Naive thymus-derived CD4-positive, alpha-beta T cell (primary cell): ENCODE data around the gene TAS2R39. TPM values are rescaled to one million over a fixed set of nuclear protein-coding genes. Genes with fewer than 3 reads are reported as not detected.
A peak's percentile ranks its signal among the peaks of the same experiment; 100 is the strongest.

Source experiments
- ATAC-seq: fragments of 150-1000 bp; cut with Tn5 transposase; 2 replicates; pipeline ENCODE4 v1.10.0; 2021; ENCODE audit warnings: mild to moderate bottlenecking, moderate library complexity
- CTCF ChIA-PET: fragments of 350-600 bp; sonication (Branson Sonifier 250); formaldehyde crosslinking; loops from one replicate; lab custom pipeline; 2021; ENCODE audit warnings: antibody characterized with exemption; lab: Charles Lee
- POLR2A ChIA-PET: fragments of 350-600 bp; sonication (Branson Sonifier 250); formaldehyde crosslinking; loops from one replicate; lab custom pipeline; 2021; ENCODE audit warnings: antibody characterized with exemption, inconsistent platforms; lab: Charles Lee
- DNase-seq, 9 donors: peaks; one replicate each; pipeline versions ENCODE4 v3.0.0 to v3.0.0-alpha.2; 2020 to 2022; ENCODE audit warnings: mixed read lengths in 1 of 9
- H3K27ac ChIP-seq: one replicate; pipeline ENCODE4 v1.7.0; 2013; ENCODE audit warnings: mild to moderate bottlenecking, low read depth, low read length, moderate library complexity
- H3K27me3 ChIP-seq, 2 donors: one replicate each; pipeline ENCODE4 v1.7.0; 2013; ENCODE audit warnings: low read length in 2 of 2, mild to moderate bottlenecking in 2 of 2, moderate library complexity in 2 of 2; ENCODE audit not compliant: control insufficient read depth in 2 of 2, insufficient read depth in 2 of 2
- H3K36me3 ChIP-seq, 3 experiments: 1 replicate in 2 of 3; 2 replicates in 1 of 3; pipeline ENCODE4 v1.7.0; 2013; ENCODE audit warnings: low read length in 3 of 3, mild to moderate bottlenecking in 3 of 3, moderate library complexity in 1 of 3; ENCODE audit not compliant: insufficient read depth in 3 of 3, control insufficient read depth in 2 of 3
- H3K4me1 ChIP-seq, 2 donors: one replicate each; pipeline ENCODE4 v1.7.0; 2013; ENCODE audit warnings: low read length in 2 of 2, mild to moderate bottlenecking in 2 of 2, moderate library complexity in 1 of 2; ENCODE audit not compliant: control insufficient read depth in 2 of 2, insufficient read depth in 2 of 2
- H3K4me3 ChIP-seq: 2 replicates; pipeline ENCODE4 v1.7.0; 2013; ENCODE audit warnings: mild to moderate bottlenecking, low read length
- H3K9me3 ChIP-seq, 3 experiments: 1 replicate in 2 of 3; 2 replicates in 1 of 3; pipeline ENCODE4 v1.7.0; 2013; ENCODE audit warnings: low read length in 3 of 3; ENCODE audit not compliant: control insufficient read depth in 2 of 3
- H3K27ac Mint-ChIP-seq, 9 donors: one replicate each; pipeline ENCODE4 v1.8.0; 2020 to 2022; ENCODE audit warnings: mixed read lengths in 9 of 9, mild to moderate bottlenecking in 8 of 9, moderate library complexity in 5 of 9, inconsistent platforms in 2 of 9
- H3K27me3 Mint-ChIP-seq, 5 donors: one replicate each; pipeline ENCODE4 v1.8.0; 2021 to 2022; ENCODE audit warnings: mixed read lengths in 5 of 5, mild to moderate bottlenecking in 1 of 5
- H3K36me3 Mint-ChIP-seq, 5 donors: one replicate each; pipeline ENCODE4 v1.8.0; 2020 to 2022; ENCODE audit warnings: mixed read lengths in 5 of 5, mild to moderate bottlenecking in 3 of 5, inconsistent platforms in 1 of 5
- H3K4me1 Mint-ChIP-seq, 7 donors: one replicate each; pipeline ENCODE4 v1.8.0; 2020 to 2022; ENCODE audit warnings: mixed read lengths in 7 of 7, mild to moderate bottlenecking in 3 of 7, inconsistent platforms in 1 of 7
- H3K4me3 Mint-ChIP-seq, 10 donors: one replicate each; pipeline ENCODE4 v1.8.0; 2020 to 2022; ENCODE audit warnings: mild to moderate bottlenecking in 10 of 10, mixed read lengths in 10 of 10, moderate library complexity in 6 of 10, inconsistent platforms in 2 of 10
- H3K9me3 Mint-ChIP-seq, 11 donors: one replicate each; pipeline ENCODE4 v1.8.0; 2020 to 2022; ENCODE audit warnings: mixed read lengths in 11 of 11, mild to moderate bottlenecking in 4 of 11, inconsistent platforms in 1 of 11, moderate library complexity in 1 of 11
- intact Hi-C, 2 donors: fragments of 100-400 bp; cut with micrococcal nuclease; formaldehyde crosslinking; loops; one replicate each; pipeline ENCODE4 v1.15.1; 2023
- polyA plus RNA-seq, 2 donors: library from polyadenylated mRNA; unstranded; fragments of 300-500 nt; fragmentation: Illumina TruSeq; gene quantifications; one replicate each; pipeline ENCODE4 v1.2.3, GENCODE V29; 2021
- total RNA-seq, 6 experiments: library from RNA in 5 of 6; stranded (reverse) in 5 of 6; gene quantifications; 1 replicate in 5 of 6; 2 replicates in 1 of 6; pipeline ENCODE4 v1.2.3 and lab custom pipeline; 2021 to 2026

TAS2R39 gene
- total and polyA plus RNA-seq, 7 experiments from 2014 or later: not detected

- H3K4me3 Mint-ChIP-seq: no peak overlapping the region
- H3K9me3 Mint-ChIP-seq: no peaks in the 10 kb centered on the region
- no peaks in the 10 kb centered on the region for H3K36me3 ChIP-seq
- no peak overlapping the region for H3K4me3 ChIP-seq
- ATAC-seq (no peak), DNase-seq (no peak)
- H3K36me3 Mint-ChIP-seq: no peaks in the 10 kb centered on the region
- H3K27ac ChIP-seq: no peak overlapping the region
- H3K4me1 ChIP-seq: no peaks in the 10 kb centered on the region
- no peak overlapping the region for H3K27ac Mint-ChIP-seq
- ChIA-PET CTCF (interaction anchor here (0.6 to 2.0 kb wide), 6 partner anchors 9 to 213 kb away, joined by 3 to 8 read pairs (median 3); no protein-coding TSS in a partner anchor), POLR2A (interaction anchor here (0.6 kb wide), 1 partner anchor 87 kb away, joined by 3 read pairs; no protein-coding TSS in a partner anchor)
- H3K4me1 Mint-ChIP-seq: peaks cover 0 to 9% (median 0%) of the 10 kb centered on the region in 7 donors
- H3K9me3 ChIP-seq: no peaks in the 10 kb centered on the region
- H3K27me3 Mint-ChIP-seq: peaks cover 10 to 55% (median 20%) of the 10 kb centered on the region in 5 donors
- H3K27me3 ChIP-seq: no peaks in the 10 kb centered on the region
- intact Hi-C loops: no loop called here
Observed at GRCh38 chr7:143221286-143221685, 38.1 kb downstream of the TAS2R39 start.

DNA sequence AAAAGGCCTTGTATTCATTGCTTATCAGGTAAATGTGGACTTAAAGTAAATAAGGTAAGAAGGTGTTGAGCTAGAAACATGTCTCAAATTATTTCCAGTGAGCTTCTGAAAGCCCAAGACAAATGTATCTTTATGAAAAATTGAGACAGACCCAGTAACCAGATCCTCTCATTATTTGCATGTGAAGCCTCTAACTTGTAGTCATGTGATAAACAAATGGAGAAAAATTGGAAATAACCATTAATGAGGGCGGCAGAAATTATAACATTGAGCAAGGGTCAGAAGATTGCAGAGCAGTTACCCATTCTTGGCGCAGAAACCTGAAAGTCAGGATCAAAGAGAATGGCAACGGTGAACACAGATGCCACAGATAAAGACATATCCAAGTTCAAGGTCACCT, 38.5 kb downstream of the TAS2R39 start, which contains the start of gene TAS2R40:
TSS of gene TAS2R40 (plus strand) at position 301 of the 400 bp plus-strand sequence. CDS start at position 343, 42 bp downstream.
- H3K27ac Mint-ChIP-seq: no peak within 1 kb of the TSS
- H3K36me3 Mint-ChIP-seq: no peaks in the 10 kb centered on the region
- ATAC-seq (no peak), DNase-seq (no peak)
- H3K27ac ChIP-seq: no peak within 1 kb of the TSS
- intact Hi-C loops: no loop called here
- H3K27me3 Mint-ChIP-seq: peaks cover 10 to 57% (median 20%) of the 10 kb centered on the region in 5 donors
- no peaks in the 10 kb centered on the region for H3K4me1 ChIP-seq
- no peaks in the 10 kb centered on the region for H3K9me3 ChIP-seq
- no peaks in the 10 kb centered on the region for H3K27me3 ChIP-seq
- H3K4me1 Mint-ChIP-seq: peaks cover 0 to 9% (median 0%) of the 10 kb centered on the region in 7 donors
- H3K4me3 ChIP-seq: no peak within 1 kb of the TSS
- H3K9me3 Mint-ChIP-seq: no peaks in the 10 kb centered on the region
- no peak within 1 kb of the TSS for H3K4me3 Mint-ChIP-seq
- H3K36me3 ChIP-seq: no peaks in the 10 kb centered on the region
- POLR2A ChIA-PET: interaction anchor here (0.6 kb wide), 1 partner anchor 87 kb away, joined by 3 read pairs; no protein-coding TSS in a partner anchor
- CTCF ChIA-PET: interaction anchor here (0.7 to 2.0 kb wide), 4 partner anchors 9 to 214 kb away, joined by 3 to 8 read pairs (median 4); no protein-coding TSS in a partner anchor

- CTCF ChIA-PET: interaction anchor here (1.1 to 2.0 kb wide), 2 partner anchors 17 to 213 kb away, joined by 6 to 8 read pairs; no protein-coding TSS in a partner anchor
- H3K9me3 Mint-ChIP-seq: no peaks in the 10 kb centered on the region
- no peak overlapping the region for H3K4me3 ChIP-seq
- DNase-seq (no peak), ATAC-seq (peak; percentile 81)
- no peaks in the 10 kb centered on the region for H3K36me3 ChIP-seq
- no peak overlapping the region for H3K27ac ChIP-seq
- intact Hi-C loops: no loop called here
- H3K4me1 Mint-ChIP-seq: peaks cover 0 to 9% (median 0%) of the 10 kb centered on the region in 7 donors
- POLR2A ChIA-PET: no interaction called here
- no peaks in the 10 kb centered on the region for H3K9me3 ChIP-seq
- H3K27me3 Mint-ChIP-seq: peaks cover 10 to 52% (median 20%) of the 10 kb centered on the region in 5 donors
- H3K36me3 Mint-ChIP-seq: no peaks in the 10 kb centered on the region
- no peaks in the 10 kb centered on the region for H3K4me1 ChIP-seq
- no peak overlapping the region for H3K4me3 Mint-ChIP-seq
- no peaks in the 10 kb centered on the region for H3K27me3 ChIP-seq
- no peak overlapping the region for H3K27ac Mint-ChIP-seq
Observed at GRCh38 chr7:143222782-143223181, 39.6 kb downstream of the TAS2R39 start.

- Mint-ChIP-seq H3K4me3 (no peak overlapping the region), H3K27me3 (peaks cover 10 to 51% (median 20%) of the 10 kb centered on the region in 5 donors), H3K36me3 (no peaks in the 10 kb centered on the region), H3K9me3 (no peaks in the 10 kb centered on the region), H3K27ac (no peak overlapping the region), H3K4me1 (peaks cover 0 to 9% (median 0%) of the 10 kb centered on the region in 7 donors)
- ATAC-seq (no peak), DNase-seq (no peak)
- Histone ChIP-seq H3K36me3 (no peaks in the 10 kb centered on the region), H3K27me3 (no peaks in the 10 kb centered on the region), H3K4me3 (no peak overlapping the region), H3K4me1 (no peaks in the 10 kb centered on the region), H3K9me3 (no peaks in the 10 kb centered on the region), H3K27ac (no peak overlapping the region)
- intact Hi-C loops: no loop called here
- ChIA-PET POLR2A (no interaction called here), CTCF (interaction anchor here (1.0 kb wide), 1 partner anchor 8 kb away, joined by 9 read pairs; no protein-coding TSS in a partner anchor)
Observed at GRCh38 chr7:143223784-143224183, 40.6 kb downstream of the TAS2R39 start.

- H3K27ac ChIP-seq: no peak overlapping the region
- ATAC-seq (no peak), DNase-seq (no peak)
- Mint-ChIP-seq H3K27ac (no peak overlapping the region), H3K4me3 (no peak overlapping the region), H3K36me3 (no peaks in the 10 kb centered on the region), H3K4me1 (peaks cover 0 to 9% (median 0%) of the 10 kb centered on the region in 7 donors), H3K27me3 (peaks cover 10 to 47% (median 16%) of the 10 kb centered on the region in 5 donors), H3K9me3 (no peaks in the 10 kb centered on the region)
- no peaks in the 10 kb centered on the region for H3K36me3 ChIP-seq
- no peaks in the 10 kb centered on the region for H3K4me1 ChIP-seq
- H3K4me3 ChIP-seq: no peak overlapping the region
- no peaks in the 10 kb centered on the region for H3K9me3 ChIP-seq
- ChIA-PET POLR2A (no interaction called here), CTCF (no interaction called here)
- intact Hi-C loops: no loop called here
- peaks cover 0 to 2% of the 10 kb centered on the region in 2 donors for H3K27me3 ChIP-seq
Observed at GRCh38 chr7:143225047-143225446, 41.8 kb downstream of the TAS2R39 start.

DNA sequence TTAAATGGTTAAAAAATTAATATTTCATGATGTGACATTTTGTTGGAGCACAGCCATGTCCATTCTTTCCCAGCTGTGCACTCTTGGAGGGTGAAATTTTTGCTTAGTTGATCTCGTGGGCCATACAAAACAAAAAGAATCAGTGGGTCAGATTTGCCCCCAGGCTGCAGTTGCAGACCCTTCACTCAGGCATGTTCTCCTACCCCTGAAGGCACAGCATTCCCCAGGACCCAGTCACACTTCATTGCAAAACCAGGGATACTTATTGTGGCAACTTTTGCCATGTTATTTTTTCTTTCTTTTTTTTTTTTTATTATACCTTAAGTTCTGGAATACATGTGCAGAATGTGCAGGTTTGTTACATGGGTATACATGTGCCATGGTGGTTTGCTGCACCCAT, 44.6 kb downstream of the TAS2R39 start:
- DNase-seq (no peak), ATAC-seq (no peak)
- Histone ChIP-seq H3K4me1 (no peaks in the 10 kb centered on the region), H3K4me3 (no peak overlapping the region), H3K9me3 (no peaks in the 10 kb centered on the region), H3K27me3 (peaks cover 0 to 5% of the 10 kb centered on the region in 2 donors), H3K27ac (no peak overlapping the region), H3K36me3 (no peaks in the 10 kb centered on the region)
- ChIA-PET POLR2A (interaction anchor here (0.7 kb wide), 1 partner anchor 181 kb away, joined by 3 read pairs; no protein-coding TSS in a partner anchor), CTCF (no interaction called here)
- no peak overlapping the region for H3K27ac Mint-ChIP-seq
- peaks cover 0 to 9% (median 0%) of the 10 kb centered on the region in 7 donors for H3K4me1 Mint-ChIP-seq
- H3K27me3 Mint-ChIP-seq: peaks cover 3 to 38% (median 9%) of the 10 kb centered on the region in 5 donors
- H3K9me3 Mint-ChIP-seq: no peaks in the 10 kb centered on the region
- H3K36me3 Mint-ChIP-seq: no peaks in the 10 kb centered on the region
- intact Hi-C loops: no loop called here
- H3K4me3 Mint-ChIP-seq: no peak overlapping the region
